Right lobe of liver (tissue), 4 donors: Measurements from ENCODE around the gene DNAJC5.

Source experiments
- POLR2A ChIP-seq: fragments of 450-650 bp; IDR thresholded peaks from one replicate; pipeline ENCODE4 v1.6.1; 2017; ENCODE audit warnings: antibody characterized with exemption, mild to moderate bottlenecking
- TF ChIP-seq, protein P1 (sequence below), 4 donors: fragments of 200-600 bp in 3 of 4; fragments of 450-650 bp in 1 of 4; IDR thresholded peaks; one replicate each; pipeline versions ENCODE4 v1.5.1 to v1.8.0; 2016 to 2022; ENCODE audit warnings: antibody characterized with exemption in 4 of 4, mild to moderate bottlenecking in 2 of 4
- donor health status: DM: no; HTN: no; CAD: no.
- donor health status: DM: no; HTN: no; CAD: no.
- donor health status: DM: no; HTN: yes; CAD: no.

GRCh38 chr20:63974402-63975200 lies 79.7 kb downstream of the DNAJC5 start:
- TF ChIP-seq, protein P1, sequence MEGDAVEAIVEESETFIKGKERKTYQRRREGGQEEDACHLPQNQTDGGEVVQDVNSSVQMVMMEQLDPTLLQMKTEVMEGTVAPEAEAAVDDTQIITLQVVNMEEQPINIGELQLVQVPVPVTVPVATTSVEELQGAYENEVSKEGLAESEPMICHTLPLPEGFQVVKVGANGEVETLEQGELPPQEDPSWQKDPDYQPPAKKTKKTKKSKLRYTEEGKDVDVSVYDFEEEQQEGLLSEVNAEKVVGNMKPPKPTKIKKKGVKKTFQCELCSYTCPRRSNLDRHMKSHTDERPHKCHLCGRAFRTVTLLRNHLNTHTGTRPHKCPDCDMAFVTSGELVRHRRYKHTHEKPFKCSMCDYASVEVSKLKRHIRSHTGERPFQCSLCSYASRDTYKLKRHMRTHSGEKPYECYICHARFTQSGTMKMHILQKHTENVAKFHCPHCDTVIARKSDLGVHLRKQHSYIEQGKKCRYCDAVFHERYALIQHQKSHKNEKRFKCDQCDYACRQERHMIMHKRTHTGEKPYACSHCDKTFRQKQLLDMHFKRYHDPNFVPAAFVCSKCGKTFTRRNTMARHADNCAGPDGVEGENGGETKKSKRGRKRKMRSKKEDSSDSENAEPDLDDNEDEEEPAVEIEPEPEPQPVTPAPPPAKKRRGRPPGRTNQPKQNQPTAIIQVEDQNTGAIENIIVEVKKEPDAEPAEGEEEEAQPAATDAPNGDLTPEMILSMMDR (IDR thresholded peaks at IDR 0.05): no peak
- no peak for TF ChIP-seq POLR2A
